Thymus (tissue), 11 donors: ENCODE data around the gene GINS1. TPM values are rescaled to one million over a fixed set of nuclear protein-coding genes. Genes with fewer than 3 reads are reported as not detected.
A peak's percentile ranks its signal among the peaks of the same experiment; 100 is the strongest.

Experiments used
- DNase-seq, 9 donors: peaks; one replicate each; pipeline ENCODE4 v3.0.0-alpha.2; 2013; ENCODE audit warnings: low spot score in 9 of 9, low read depth in 6 of 9, missing footprints in 1 of 9
- H3K27ac ChIP-seq, 2 donors: one replicate each; pipeline ENCODE4 v1.5.1; 2013; ENCODE audit warnings: control low read depth in 1 of 2, low read depth in 1 of 2, low read length in 1 of 2, mild to moderate bottlenecking in 1 of 2, moderate library complexity in 1 of 2
- H3K27me3 ChIP-seq, 2 donors: one replicate each; pipeline ENCODE4 v1.5.1; 2013; ENCODE audit warnings: low read length in 1 of 2; ENCODE audit not compliant: control insufficient read depth in 2 of 2, insufficient read depth in 1 of 2
- H3K36me3 ChIP-seq, 2 donors: one replicate each; pipeline ENCODE4 v1.5.1; 2013; ENCODE audit warnings: low read length in 1 of 2, mild to moderate bottlenecking in 1 of 2, moderate library complexity in 1 of 2; ENCODE audit not compliant: control insufficient read depth in 2 of 2, insufficient read depth in 2 of 2
- H3K4me1 ChIP-seq, 2 donors: one replicate each; pipeline ENCODE4 v1.5.1; 2013; ENCODE audit warnings: low read length in 2 of 2; ENCODE audit not compliant: control insufficient read depth in 2 of 2, insufficient read depth in 2 of 2
- H3K4me3 ChIP-seq, 2 donors: one replicate each; pipeline ENCODE4 v1.5.1; 2013; ENCODE audit warnings: low read length in 2 of 2, control low read depth in 1 of 2, mild to moderate bottlenecking in 1 of 2
- H3K9me3 ChIP-seq, 2 donors: one replicate each; pipeline ENCODE4 v1.5.1; 2013; ENCODE audit warnings: low read length in 1 of 2, mild to moderate bottlenecking in 1 of 2; ENCODE audit not compliant: control insufficient read depth in 2 of 2, insufficient read depth in 1 of 2
- WGBS: extraction: QIAGEN DNeasy Blood & Tissue Kit; methylation state at CpG from one replicate; pipeline ENCODE4 v1.1.7; 2013; 5-methylcytosine and 5-hydroxymethylcytosine counted together
- polyA plus RNA-seq: library from polyadenylated mRNA; stranded (reverse); fragments of 200-250 nt; gene quantifications from one replicate; pipeline ENCODE4 v1.2.3, GENCODE V29; 2013
- total RNA-seq: library from RNA; stranded (reverse); fragments of 120-200 nt; gene quantifications from one replicate; pipeline ENCODE4 v1.2.4, GENCODE V29; 2013
- donor health status: healthy.

GINS1 gene
- total and polyA plus RNA-seq, 2 donors = 1.8 to 15.7 TPM

DNA sequence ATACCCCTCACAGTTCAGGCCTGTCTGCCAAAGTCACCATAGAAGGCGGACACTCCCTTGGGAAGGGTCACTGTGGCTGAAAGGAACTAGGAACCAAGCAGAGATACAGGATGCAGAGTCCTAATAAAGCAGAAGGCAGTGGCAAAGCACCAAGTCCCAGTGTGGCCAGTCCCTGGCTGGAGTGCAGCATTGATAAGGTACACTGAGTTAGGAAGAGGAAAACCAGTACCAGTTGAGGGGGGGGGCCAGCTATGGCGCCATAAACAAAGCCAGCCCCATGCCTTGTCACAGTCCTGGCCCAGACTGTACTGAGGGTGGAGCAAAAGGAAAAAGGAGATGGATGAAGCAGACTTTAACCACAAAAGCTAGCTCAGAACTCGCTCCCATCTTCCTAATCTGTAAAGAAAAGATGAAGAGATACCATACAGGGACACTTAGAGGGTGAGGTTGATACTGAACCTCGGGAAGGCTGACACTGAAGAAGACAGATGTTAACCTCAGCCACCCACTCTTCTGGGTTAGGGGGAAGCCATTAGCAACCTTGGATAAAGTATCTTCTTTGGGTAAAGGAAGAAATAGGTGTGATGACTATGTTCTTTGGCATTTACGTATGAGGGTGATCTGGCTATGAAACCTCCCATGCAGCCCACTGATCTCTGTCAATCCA lies 24.6 kb upstream of the GINS1 start:
- Histone ChIP-seq H3K4me1 (peaks cover 0 to 5% of the 10 kb centered on the region in 2 donors), H3K27ac (no peak overlapping the region), H3K4me3 (no peak overlapping the region), H3K9me3 (no peaks in the 10 kb centered on the region), H3K27me3 (no peaks in the 10 kb centered on the region), H3K36me3 (peaks cover 5 to 11% of the 10 kb centered on the region in 2 donors)
- WGBS = 80% methylated on average over 5 of the region's 5 CpGs
- no peak for DNase-seq

- no peaks in the 10 kb centered on the region for H3K36me3 ChIP-seq
- H3K9me3 ChIP-seq = no peaks in the 10 kb centered on the region
- 26% methylated on average over 19 of the region's 19 CpGs for WGBS
- peaks cover 0 to 3% of the 10 kb centered on the region in 2 donors for H3K27me3 ChIP-seq
- H3K27ac ChIP-seq = no peak overlapping the region
- H3K4me3 ChIP-seq = peak overlapping the region; percentile 75 to 87
- H3K4me1 ChIP-seq = peaks cover 13 to 14% of the 10 kb centered on the region in 2 donors
- DNase-seq = no peak
These were observed 18.0 kb upstream of the GINS1 start for GRCh38 chr20:25389401-25389857.

DNA sequence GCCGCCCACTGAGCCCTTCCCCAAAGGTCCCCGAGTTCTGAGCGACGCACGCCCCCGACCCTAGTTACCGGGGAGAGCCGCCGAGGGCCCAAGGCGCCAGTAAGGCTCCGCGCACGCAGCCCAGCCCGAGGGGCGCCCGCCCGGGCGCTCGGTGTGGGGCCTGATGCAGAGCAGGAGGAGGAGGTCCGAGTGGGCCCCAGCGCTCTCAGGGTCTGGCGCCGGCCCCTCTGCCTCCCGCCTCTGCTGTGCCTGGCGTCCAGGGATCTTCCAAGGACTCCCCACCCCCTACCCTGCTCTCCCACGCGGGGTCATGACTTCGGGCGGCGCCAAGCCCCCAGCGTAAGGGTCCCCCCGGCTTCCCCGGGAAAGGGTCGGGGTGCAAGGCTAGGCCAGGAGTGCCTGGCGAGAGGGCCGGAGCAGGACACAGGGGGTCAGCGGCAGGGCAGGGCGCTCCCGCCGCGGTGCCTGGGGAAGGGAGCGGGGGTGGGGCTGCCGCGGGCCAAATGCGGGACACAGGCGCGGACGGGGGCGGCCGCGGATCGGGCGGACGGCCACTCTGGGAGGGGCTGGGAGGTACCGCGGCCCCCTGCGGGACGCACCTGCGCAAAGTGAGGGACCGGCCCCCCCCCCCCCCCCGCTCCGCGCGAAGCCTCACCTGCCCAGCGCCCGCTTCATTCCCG lies 17.5 kb upstream of the GINS1 start:
- Histone ChIP-seq H3K27ac (peak overlapping the region in 1 of 2 donors; percentile 87), H3K4me1 (peaks cover 13 to 20% of the 10 kb centered on the region in 2 donors), H3K27me3 (peaks cover 0 to 3% of the 10 kb centered on the region in 2 donors), H3K36me3 (no peaks in the 10 kb centered on the region), H3K9me3 (no peaks in the 10 kb centered on the region), H3K4me3 (peak overlapping the region; percentile 75 to 87)
- peak in 3 of 9 donors; percentile 24 to 49 (median 27) for DNase-seq
- WGBS = under 1% methylated on average over 67 of the region's 67 CpGs

DNA sequence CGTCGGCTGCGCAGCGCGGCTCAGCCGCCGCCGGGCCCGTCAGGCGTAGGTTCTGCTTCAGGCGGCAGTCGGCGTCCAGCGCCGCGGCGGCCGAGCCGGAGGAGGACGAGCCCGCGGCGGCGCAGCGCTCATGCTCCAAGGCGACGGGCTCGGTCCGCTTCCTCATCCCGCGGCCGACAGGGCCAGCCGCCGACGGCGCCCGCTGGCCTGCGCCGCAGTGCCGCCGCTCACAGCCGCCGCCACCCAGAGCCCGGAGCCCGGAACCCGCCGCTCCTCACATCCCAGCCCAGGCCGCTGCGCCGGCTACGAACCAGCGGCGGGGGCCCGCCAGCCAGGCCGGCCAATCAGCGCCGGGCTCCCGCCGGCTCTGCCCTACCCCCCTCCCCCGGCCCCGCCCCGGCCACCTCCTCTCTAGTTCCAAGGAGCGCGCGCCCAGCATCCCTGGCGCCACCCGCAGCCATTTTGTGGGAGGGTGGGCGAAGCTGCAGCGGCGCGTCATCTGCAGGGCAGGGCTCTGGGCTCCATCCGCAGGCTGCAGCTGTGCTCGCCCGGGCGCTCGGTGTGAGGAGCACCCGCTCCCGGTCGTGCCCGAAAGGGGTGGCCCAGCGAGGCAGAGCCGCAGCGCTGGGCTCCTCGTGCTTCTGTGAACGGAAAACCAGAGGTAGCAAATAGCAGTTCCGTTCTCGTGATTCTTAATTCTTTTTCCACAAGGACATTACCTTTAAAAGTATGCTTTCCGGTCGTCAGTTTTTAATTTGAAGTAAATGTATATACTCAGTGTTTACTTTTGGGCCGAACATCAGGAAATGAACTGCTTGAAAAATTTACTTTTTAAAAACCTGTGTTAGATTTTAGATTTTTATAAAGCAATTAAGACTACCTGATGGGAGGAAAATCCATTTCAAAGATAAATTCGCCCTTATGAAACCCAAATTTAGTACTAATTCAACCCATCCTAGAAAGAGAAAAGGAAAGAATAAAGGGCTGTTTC lies 16.6 kb upstream of the GINS1 start, which contains the start of gene ABHD12:
ABHD12 (minus strand) TSS at position 298 of the 991 bp plus-strand sequence; CDS start at position 166, 132 bp downstream.
- under 1% methylated on average over 91 of the region's 91 CpGs for WGBS
- no peaks in the 10 kb centered on the region for H3K36me3 ChIP-seq
- H3K4me3 ChIP-seq = peak within 1 kb of the TSS; percentile 75 to 87
- H3K9me3 ChIP-seq = no peaks in the 10 kb centered on the region
- peak; percentile 73 to 97 (median 89) for DNase-seq
- peaks cover 0 to 3% of the 10 kb centered on the region in 2 donors for H3K27me3 ChIP-seq
- H3K27ac ChIP-seq = peak within 1 kb of the TSS; percentile 88 to 96
- peaks cover 13 to 23% of the 10 kb centered on the region in 2 donors for H3K4me1 ChIP-seq

DNA sequence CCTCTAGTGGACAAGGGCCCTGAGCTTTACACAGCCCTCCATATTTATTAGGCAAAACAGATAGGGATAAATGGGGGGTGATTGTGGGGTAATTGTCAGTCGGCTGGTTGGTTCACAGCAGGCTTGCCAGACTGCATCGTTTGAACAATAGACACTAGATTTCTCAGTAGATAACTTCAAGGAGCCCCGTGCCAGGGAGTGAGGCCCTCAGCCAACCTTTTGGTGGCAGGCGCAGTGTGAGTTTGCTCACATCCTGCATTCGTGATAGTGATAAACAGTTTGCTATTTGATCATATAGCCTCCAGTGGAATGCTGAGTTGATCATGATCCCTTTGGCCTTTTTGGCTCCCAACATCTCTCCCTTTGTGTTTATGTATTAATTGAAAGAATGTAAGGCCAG lies 13.2 kb upstream of the GINS1 start:
- Histone ChIP-seq H3K9me3 (no peaks in the 10 kb centered on the region), H3K36me3 (no peaks in the 10 kb centered on the region), H3K27ac (peak overlapping the region in 1 of 2 donors; percentile 68), H3K27me3 (peaks cover 0 to 3% of the 10 kb centered on the region in 2 donors), H3K4me1 (peaks cover 12 to 23% of the 10 kb centered on the region in 2 donors), H3K4me3 (no peak overlapping the region)
- peak in 3 of 9 donors; percentile 31 to 70 (median 54) for DNase-seq
- WGBS = 16% methylated on average over 5 of the region's 5 CpGs

DNA sequence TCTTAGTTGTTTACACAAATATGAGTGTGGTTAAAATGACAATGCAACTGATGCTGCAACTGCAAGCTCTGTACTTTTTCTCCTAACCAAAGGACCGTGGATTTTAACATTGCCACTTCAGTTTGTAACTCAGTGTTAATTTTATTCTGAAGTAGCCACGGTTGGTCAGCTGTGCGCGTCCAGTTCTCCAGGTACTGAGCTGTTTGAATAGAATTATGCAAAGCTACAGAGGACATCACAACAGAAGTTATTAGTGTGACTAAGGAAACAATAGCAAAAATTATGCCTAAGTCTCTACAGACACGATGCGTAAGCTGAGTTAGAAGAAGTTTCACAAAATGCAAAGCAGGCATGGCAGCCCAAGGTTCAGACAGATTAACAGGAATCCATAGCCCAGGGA lies 12.5 kb upstream of the GINS1 start:
- no peak overlapping the region for H3K27ac ChIP-seq
- H3K27me3 ChIP-seq = peaks cover 0 to under 1% of the 10 kb centered on the region in 2 donors
- no peaks in the 10 kb centered on the region for H3K36me3 ChIP-seq
- 96% methylated on average over 6 of the region's 6 CpGs for WGBS
- H3K4me1 ChIP-seq = peaks cover 6 to 23% of the 10 kb centered on the region in 2 donors
- H3K4me3 ChIP-seq = no peak overlapping the region
- DNase-seq = no peak
- no peaks in the 10 kb centered on the region for H3K9me3 ChIP-seq

- no peak for DNase-seq
- Histone ChIP-seq H3K36me3 (no peaks in the 10 kb centered on the region), H3K4me1 (peaks cover 6 to 21% of the 10 kb centered on the region in 2 donors), H3K27ac (no peak overlapping the region), H3K27me3 (no peaks in the 10 kb centered on the region), H3K4me3 (no peak overlapping the region), H3K9me3 (peaks cover 0 to 3% of the 10 kb centered on the region in 2 donors)
- WGBS = 95% methylated on average over 6 of the region's 6 CpGs
These were observed 10.4 kb upstream of the GINS1 start for GRCh38 chr20:25397096-25397495.

GRCh38 chr20:25397821-25398220 lies 9.7 kb upstream of the GINS1 start:
- DNase-seq = no peak
- 82% methylated on average over 1 of the region's 1 CpG for WGBS
- Histone ChIP-seq H3K4me1 (peaks cover 6 to 21% of the 10 kb centered on the region in 2 donors), H3K27me3 (no peaks in the 10 kb centered on the region), H3K27ac (no peak overlapping the region), H3K4me3 (no peak overlapping the region), H3K9me3 (peaks cover 2 to 10% of the 10 kb centered on the region in 2 donors), H3K36me3 (no peaks in the 10 kb centered on the region)
